IMR-90 (cell line): ENCODE measurements around the gene DALRD3. TPM values are rescaled to one million over a fixed set of nuclear protein-coding genes. Genes with fewer than 3 reads are reported as not detected.

Experiments used
- ATAC-seq: fragments of 200-7000 bp; cut with Tn5 transposase; 2 replicates; pipeline ENCODE4 v1.9.1; 2020; ENCODE audit warnings: low read depth, mild to moderate bottlenecking, moderate library complexity
- BruUV-seq: library from RNA; stranded (reverse); fragments of 400-500 nt; replicated peaks from 2 replicates; lab custom pipeline; 2021; lab: Mats Ljungman, UMichigan
- CTCF ChIA-PET: fragments of 300-600 bp; formaldehyde crosslinking; extraction: SDS; loops from one replicate; lab custom pipeline; 2021; ENCODE audit warnings: antibody characterized with exemption; lab: Yijun Ruan, JAX
- POLR2A ChIA-PET: fragments of 300-600 bp; sonication (Branson Sonifier 250); formaldehyde crosslinking; loops from one replicate; lab custom pipeline; 2022; ENCODE audit warnings: antibody characterized with exemption; ENCODE audit not compliant: unreplicated experiment; lab: Charles Lee
- DNase-seq: peaks from one replicate; pipeline ENCODE4 v3.0.0; 2013
- H2AFZ ChIP-seq: replicated peaks from 2 replicates; pipeline ENCODE3; 2013; ENCODE audit warnings: low read length, mild to moderate bottlenecking; ENCODE audit not compliant: poor library complexity
- H2AK5ac ChIP-seq: 2 replicates; pipeline ENCODE4 v1.6.1; 2013; ENCODE audit warnings: low read depth, low read length, inconsistent platforms
- H2AK9ac ChIP-seq: replicated peaks from 2 replicates; pipeline ENCODE3; 2013; ENCODE audit warnings: mild to moderate bottlenecking, low read depth, low read length, moderate library complexity; ENCODE audit not compliant: poor library complexity
- H2BK120ac ChIP-seq: 2 replicates; pipeline ENCODE4 v1.6.1; 2013; ENCODE audit warnings: low read depth, low read length, inconsistent platforms
- H2BK15ac ChIP-seq: 3 replicates; pipeline ENCODE4 v1.6.1; 2013; ENCODE audit warnings: low read depth, low read length, inconsistent platforms
- H2BK20ac ChIP-seq: 2 replicates; pipeline ENCODE4 v1.6.1; 2013; ENCODE audit warnings: low read depth, mild to moderate bottlenecking, inconsistent platforms, low read length, moderate library complexity
- H2BK5ac ChIP-seq: 2 replicates; pipeline ENCODE4 v1.6.1; 2013; ENCODE audit warnings: mild to moderate bottlenecking, low read depth, low read length, inconsistent platforms; ENCODE audit not compliant: poor library complexity, severe bottlenecking
- H3K14ac ChIP-seq: replicated peaks from 2 replicates; pipeline ENCODE4 v1.6.1; 2013; ENCODE audit warnings: low read depth, low read length, inconsistent platforms
- H3K18ac ChIP-seq: 2 replicates; pipeline ENCODE4 v1.6.1; 2013; ENCODE audit warnings: low read depth, low read length, control low read depth
- H3K23ac ChIP-seq: 2 replicates; pipeline ENCODE4 v1.6.1; 2013; ENCODE audit warnings: low read depth, low read length, inconsistent platforms
- H3K27ac ChIP-seq: 2 replicates; pipeline ENCODE4 v1.5.1; 2013; ENCODE audit warnings: mild to moderate bottlenecking, control low read depth, low read length; ENCODE audit not compliant: insufficient read depth
- H3K27me3 ChIP-seq: 2 replicates; pipeline ENCODE4 v1.6.1; 2013; ENCODE audit warnings: low read length; ENCODE audit not compliant: control insufficient read depth, insufficient read depth
- H3K36me3 ChIP-seq: 2 replicates; pipeline ENCODE4 v1.6.1; 2013; ENCODE audit warnings: low read length, mixed read lengths; ENCODE audit not compliant: control insufficient read depth, insufficient read depth
- H3K4ac ChIP-seq: 2 replicates; pipeline ENCODE4 v1.6.1; 2013; ENCODE audit warnings: low read depth, low read length, inconsistent platforms
- H3K4me1 ChIP-seq: 2 replicates; pipeline ENCODE4 v1.6.1; 2013; ENCODE audit warnings: low read length, mixed read lengths; ENCODE audit not compliant: control insufficient read depth, insufficient read depth
- H3K4me2 ChIP-seq: 2 replicates; pipeline ENCODE4 v1.6.1; 2013; ENCODE audit warnings: low read depth, mild to moderate bottlenecking, control low read depth, low read length, moderate library complexity
- H3K4me3 ChIP-seq: 2 replicates; pipeline ENCODE4 v1.5.1; 2013; ENCODE audit warnings: low read depth, mild to moderate bottlenecking, control low read depth, low read length, moderate library complexity; ENCODE audit not compliant: insufficient read depth
- H3K56ac ChIP-seq: 2 replicates; pipeline ENCODE4 v1.6.1; 2013; ENCODE audit warnings: low read length, inconsistent platforms; ENCODE audit not compliant: insufficient read depth; ENCODE audit errors: extremely low read depth
- H3K79me1 ChIP-seq, 2 experiments: 2 replicates each; pipeline ENCODE4 v1.6.1; 2013; ENCODE audit warnings: low read length in 2 of 2, inconsistent platforms in 1 of 2, low read depth in 1 of 2
- H3K9ac ChIP-seq: 2 replicates; pipeline ENCODE4 v1.6.1; 2013; ENCODE audit warnings: low read depth, low read length, control low read depth
- H3K9me1 ChIP-seq: 2 replicates; pipeline ENCODE4 v1.6.1; 2013; ENCODE audit warnings: low read length, inconsistent platforms; ENCODE audit not compliant: insufficient read depth
- H3K9me3 ChIP-seq: 2 replicates; pipeline ENCODE4 v1.6.1; 2013; ENCODE audit warnings: low read length; ENCODE audit not compliant: control insufficient read depth, insufficient read depth
- H4K20me1 ChIP-seq: 2 replicates; pipeline ENCODE4 v1.6.1; 2013; ENCODE audit warnings: low read length, inconsistent platforms; ENCODE audit not compliant: insufficient read depth
- H4K5ac ChIP-seq: 2 replicates; pipeline ENCODE4 v1.6.1; 2013; ENCODE audit warnings: mild to moderate bottlenecking, low read depth, low read length, control low read depth
- H4K8ac ChIP-seq, 2 experiments: 2 replicates each; pipeline ENCODE4 v1.6.1; 2013; ENCODE audit warnings: low read depth in 2 of 2, low read length in 2 of 2, control low read depth in 1 of 2, inconsistent platforms in 1 of 2
- H4K91ac ChIP-seq: 2 replicates; pipeline ENCODE4 v1.6.1; 2013; ENCODE audit warnings: low read depth, low read length, inconsistent platforms; ENCODE audit not compliant: insufficient read depth
- CHD1 ChIP-seq: IDR thresholded peaks from 2 replicates; pipeline ENCODE4 v1.6.1; 2012; ENCODE audit warnings: low read depth, low read length, improper control_type of control experiment
- MAZ ChIP-seq: IDR thresholded peaks from 2 replicates; pipeline ENCODE4 v1.6.1; 2012; ENCODE audit warnings: low read depth, mild to moderate bottlenecking, low read length, improper control_type of control experiment, moderate library complexity, borderline replicate concordance
- MXI1 ChIP-seq: IDR thresholded peaks from 2 replicates; pipeline ENCODE4 v1.6.1; 2012; ENCODE audit warnings: low read depth, mild to moderate bottlenecking, low read length, moderate library complexity, borderline replicate concordance
- NFE2L2 ChIP-seq: fragments of 150-350 bp; IDR thresholded peaks from 2 replicates; pipeline ENCODE4 v1.6.1; 2016; ENCODE audit warnings: low read depth, mild to moderate bottlenecking, low read length
- POLR2A ChIP-seq: IDR thresholded peaks from 2 replicates; pipeline ENCODE4 v1.6.1; 2012; ENCODE audit warnings: mild to moderate bottlenecking, low read depth, low read length
- RAD21 ChIP-seq: IDR thresholded peaks from 2 replicates; pipeline ENCODE4 v1.6.1; 2012; ENCODE audit warnings: low read length, improper control_type of control experiment
- RCOR1 ChIP-seq: IDR thresholded peaks from 2 replicates; pipeline ENCODE4 v1.6.1; 2012; ENCODE audit warnings: mild to moderate bottlenecking, low read length, improper control_type of control experiment; ENCODE audit not compliant: insufficient replicate concordance
- SMC3 ChIP-seq: fragments of 150-350 bp; IDR thresholded peaks from 2 replicates; pipeline ENCODE4 v1.6.1; 2016; ENCODE audit warnings: low read depth, mild to moderate bottlenecking, antibody characterized with exemption, low read length, moderate library complexity
- WGBS, 2 experiments: methylation state at CpG; one replicate each; pipeline versions ENCODE4 v1.1.5 to v1.1.7; 2013; ENCODE audit warnings: missing lambda C conversion rate in 2 of 2; ENCODE audit not compliant: insufficient read length in 1 of 2; ENCODE audit errors: extremely low coverage in 2 of 2; 5-methylcytosine and 5-hydroxymethylcytosine counted together
- dilution Hi-C: fragments of 300-500 bp; cut with HindIII; formaldehyde crosslinking; loops from one replicate; pipeline ENCODE4 v1.14.3; 2018; ENCODE audit warnings: low sequenced_read_pairs; ENCODE audit not compliant: unreplicated experiment
- in situ Hi-C: fragments of 300-500 bp; cut with MboI; formaldehyde crosslinking; loops from 3 replicates; pipeline ENCODE4 v1.14.3; 2019; ENCODE audit warnings: low sequenced_read_pairs, inconsistent platforms, mixed read lengths
- intact Hi-C: fragments of 100-400 bp; cut with micrococcal nuclease; formaldehyde crosslinking; loops from 2 replicates; pipeline ENCODE4 v1.10.0; 2022
- polyA plus RNA-seq, 3 experiments: library from polyadenylated mRNA; depleted of rRNA; stranded (reverse); fragments of >200 nt; gene quantifications; 2 replicates each; pipeline ENCODE4 v1.2.3, GENCODE V29; 2012; ENCODE audit warnings: low replicate concordance in 1 of 3
- total RNA-seq: library from RNA; depleted of rRNA; stranded (reverse); fragments of >200 nt; gene quantifications from 2 replicates; pipeline ENCODE4 v1.2.3, GENCODE V29; 2012
- TF ChIP-seq, protein P1 (sequence below): conservative IDR thresholded peaks from 2 replicates; pipeline ENCODE4 v1.5.1; 2012; ENCODE audit warnings: mild to moderate bottlenecking, low read depth, low read length, improper control_type of control experiment
- TF ChIP-seq, protein P2 (sequence below): fragments of 150-350 bp; IDR thresholded peaks from 2 replicates; pipeline ENCODE4 v1.6.1; 2017; ENCODE audit warnings: mild to moderate bottlenecking, antibody characterized with exemption, low read length, low read depth

DALRD3 gene
- total and polyA plus RNA-seq, 2 of the 4 experiments (the other 2 are of a cell fraction): 27.8 to 42.2 TPM

DNA sequence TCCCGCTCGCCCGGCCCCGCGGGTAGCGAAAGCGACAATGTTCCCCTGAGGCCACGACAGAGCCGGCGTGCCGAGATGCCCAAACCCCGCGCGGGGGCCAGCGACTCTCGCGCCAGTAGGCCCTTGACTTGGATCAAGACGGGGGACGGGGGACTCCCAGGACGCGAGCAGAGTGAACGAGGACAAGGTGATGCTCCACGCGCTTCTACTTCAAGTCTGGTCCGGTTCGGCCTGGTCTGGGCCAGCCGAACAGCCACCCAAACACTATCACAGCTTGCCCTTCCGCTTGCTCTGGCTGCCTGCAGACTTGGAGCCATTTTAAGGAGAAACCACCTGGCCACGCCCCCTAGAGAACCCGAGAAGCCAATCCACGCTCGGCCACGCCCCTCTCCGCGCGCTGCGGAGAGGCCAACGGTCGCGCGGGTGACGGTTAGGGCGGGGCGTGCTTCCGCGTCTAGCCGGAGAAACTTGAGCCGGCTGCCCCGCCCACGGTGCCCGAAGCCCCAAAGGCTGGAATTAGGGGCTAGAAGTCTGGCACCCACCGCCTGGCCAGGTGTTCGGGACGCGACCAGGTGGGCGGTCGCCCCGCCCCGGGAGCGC, 2.9 kb upstream of the DALRD3 start:
- Histone ChIP-seq H3K23ac (peak overlapping the region; percentile 74; the same call in 1 of the 2 replicates), H3K9me1 (peaks cover 18% of the 10 kb centered on the region), H3K27me3 (no peaks in the 10 kb centered on the region), H3K9ac (peak overlapping the region; percentile 66), H2BK15ac (no peak overlapping the region), H3K4me1 (peaks cover 11% of the 10 kb centered on the region), H4K20me1 (peaks cover 20% of the 10 kb centered on the region), H2AFZ (peak overlapping the region; percentile 94), H3K9me3 (no peaks in the 10 kb centered on the region), H2BK120ac (peak overlapping the region; percentile 9; the same call in 1 of the 2 replicates), H3K18ac (no peak overlapping the region), H3K79me1 (peaks cover 24 to 84% of the 10 kb centered on the region in 2 experiments; a peak in 3 of 4 replicates), H3K4ac (peak overlapping the region; percentile 92), H4K91ac (peak overlapping the region; percentile 57; the same call in 1 of the 2 replicates), H2BK5ac (peak overlapping the region; percentile 93), H3K56ac (peak overlapping the region; percentile 58; the same call in 1 of the 2 replicates), H2AK5ac (peak overlapping the region; percentile 65), H3K14ac (peak overlapping the region; percentile 93), H2AK9ac (peak overlapping the region; percentile 99), H2BK20ac (no peak overlapping the region), H3K36me3 (peaks cover 28% of the 10 kb centered on the region), H3K4me2 (peak overlapping the region; percentile 72), H3K4me3 (peak overlapping the region; percentile 84), H4K5ac (0 out of 2 replicates have a peak overlapping the region, but pooled peaks have one; percentile 4), H4K8ac (peak overlapping the region in 1 of 2 experiments; percentile 88; a peak in 3 of 4 replicates), H3K27ac (peak overlapping the region; percentile 70)
- ATAC-seq (peak; percentile 78), DNase-seq (peak; percentile 95)
- in situ Hi-C loops: no loop called here
- dilution Hi-C loops: no loop called here
- intact Hi-C loops: loop anchor here (2.0 to 5.0 kb wide), 2 partner anchors 33 to 71 kb away; partner anchors contain the start of gene QRICH1
- no TSS peak for BruUV-seq
- 0% methylated on average over 42 of the region's 60 CpGs; no CpG with 5 or more reads in 1 of the 2 experiments for WGBS, 2 experiments
- CTCF ChIA-PET: interaction anchor here (0.5 to 1.1 kb wide), 5 partner anchors 14 to 473 kb away, joined by 3 to 7 read pairs (median 5); partner anchors contain the start of gene WDR6
- POLR2A ChIA-PET: interaction anchor here (0.6 to 3.8 kb wide), 4 partner anchors 42 to 84 kb away, joined by 3 to 25 read pairs (median 4); partner anchors contain the start of gene QRICH1
- TF ChIP-seq MXI1 (peak; percentile 36; the same call in 1 of the 2 replicates), RCOR1 (no peak), MAZ (no peak), POLR2A (peak; percentile 99), RAD21 (no peak), SMC3 (no peak), CHD1 (no peak; the same call in 1 of the 2 replicates), NFE2L2 (no peak)
- TF ChIP-seq, protein P1, sequence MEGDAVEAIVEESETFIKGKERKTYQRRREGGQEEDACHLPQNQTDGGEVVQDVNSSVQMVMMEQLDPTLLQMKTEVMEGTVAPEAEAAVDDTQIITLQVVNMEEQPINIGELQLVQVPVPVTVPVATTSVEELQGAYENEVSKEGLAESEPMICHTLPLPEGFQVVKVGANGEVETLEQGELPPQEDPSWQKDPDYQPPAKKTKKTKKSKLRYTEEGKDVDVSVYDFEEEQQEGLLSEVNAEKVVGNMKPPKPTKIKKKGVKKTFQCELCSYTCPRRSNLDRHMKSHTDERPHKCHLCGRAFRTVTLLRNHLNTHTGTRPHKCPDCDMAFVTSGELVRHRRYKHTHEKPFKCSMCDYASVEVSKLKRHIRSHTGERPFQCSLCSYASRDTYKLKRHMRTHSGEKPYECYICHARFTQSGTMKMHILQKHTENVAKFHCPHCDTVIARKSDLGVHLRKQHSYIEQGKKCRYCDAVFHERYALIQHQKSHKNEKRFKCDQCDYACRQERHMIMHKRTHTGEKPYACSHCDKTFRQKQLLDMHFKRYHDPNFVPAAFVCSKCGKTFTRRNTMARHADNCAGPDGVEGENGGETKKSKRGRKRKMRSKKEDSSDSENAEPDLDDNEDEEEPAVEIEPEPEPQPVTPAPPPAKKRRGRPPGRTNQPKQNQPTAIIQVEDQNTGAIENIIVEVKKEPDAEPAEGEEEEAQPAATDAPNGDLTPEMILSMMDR: no peak
- TF ChIP-seq, protein P2, sequence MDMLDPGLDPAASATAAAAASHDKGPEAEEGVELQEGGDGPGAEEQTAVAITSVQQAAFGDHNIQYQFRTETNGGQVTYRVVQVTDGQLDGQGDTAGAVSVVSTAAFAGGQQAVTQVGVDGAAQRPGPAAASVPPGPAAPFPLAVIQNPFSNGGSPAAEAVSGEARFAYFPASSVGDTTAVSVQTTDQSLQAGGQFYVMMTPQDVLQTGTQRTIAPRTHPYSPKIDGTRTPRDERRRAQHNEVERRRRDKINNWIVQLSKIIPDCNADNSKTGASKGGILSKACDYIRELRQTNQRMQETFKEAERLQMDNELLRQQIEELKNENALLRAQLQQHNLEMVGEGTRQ: peak; percentile 49; the same call in 1 of the 2 replicates
